OCI-LY7 (cell line): ENCODE measurements around the gene DCP2.

Experiments
- CTCF ChIP-seq: fragments of 200-600 bp; sonication (generic); conservative IDR thresholded peaks from 2 replicates; pipeline ENCODE4 v1.5.1; 2014; ENCODE audit warnings: mild to moderate bottlenecking, antibody characterized with exemption, low read length, moderate library complexity, mixed read lengths
- EZH2phosphoT487 ChIP-seq: fragments of 200-600 bp; sonication (generic); IDR thresholded peaks from 2 replicates; pipeline ENCODE4 v1.6.1; 2018; ENCODE audit warnings: low read depth, borderline replicate concordance, mild to moderate bottlenecking, mixed run types, antibody characterized with exemption, low read length, moderate library complexity, mixed read lengths

GRCh38 chr5:113027015-113027414 lies 50.4 kb downstream of the DCP2 start:
- TF ChIP-seq CTCF (no peak), EZH2phosphoT487 (no peak)
